NK-92 (cell line): Measurements from ENCODE around the gene ZNF446.

Experiments used
- DNase-seq: peaks from one replicate; lab custom pipeline; 2025; ENCODE audit not compliant: unreplicated experiment; lab: John Stamatoyannopoulos, UW

The ZNF446 gene

DNA sequence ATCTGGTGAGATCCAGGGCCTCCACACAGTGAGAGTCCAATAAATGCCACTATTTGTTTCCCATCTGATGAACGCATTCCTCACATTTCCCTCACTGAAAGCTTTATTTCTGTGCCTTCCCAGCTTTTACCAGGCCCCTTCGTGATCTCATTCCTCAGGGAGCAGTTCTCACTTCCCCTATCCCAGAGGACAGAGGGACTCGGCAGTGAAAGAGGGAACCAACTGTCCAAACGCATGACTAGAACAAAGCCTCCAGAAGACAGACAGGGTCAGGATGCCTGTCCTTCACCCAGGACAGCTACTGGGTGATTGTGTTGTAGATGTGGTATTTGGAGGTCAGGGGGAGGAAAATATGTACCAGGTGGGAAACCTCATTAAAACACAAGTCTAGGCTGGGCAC lies 45.5 kb downstream of the ZNF446 start:
- no peak for DNase-seq

- no peak for DNase-seq
Measured at GRCh38 chr19:58522709-58523108, 46.6 kb downstream of the ZNF446 start.

DNA sequence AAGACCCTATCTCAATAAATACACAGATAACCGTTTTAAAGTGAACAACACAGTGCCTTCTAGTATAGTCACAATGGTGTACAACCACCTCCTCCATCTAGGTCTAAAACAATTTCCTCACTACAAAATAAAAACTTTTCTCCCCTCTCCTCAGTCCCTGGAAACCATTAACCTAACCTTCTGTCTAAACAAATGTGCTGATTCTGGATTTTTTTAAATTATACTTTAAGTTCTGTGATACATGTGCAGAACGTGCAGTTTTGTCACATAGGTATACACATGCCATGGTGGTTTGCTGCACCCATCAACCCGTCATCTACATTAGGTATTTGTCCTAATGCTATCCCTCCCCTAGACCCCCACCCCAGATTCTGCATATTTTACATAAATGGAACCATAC lies 53.3 kb downstream of the ZNF446 start:
- no peak for DNase-seq
